ENCODE data around the gene LSAMP. TPM values are rescaled to one million over a fixed set of nuclear protein-coding genes. Genes with fewer than 3 reads are reported as not detected.

Gene LSAMP
- total RNA-seq, 1 donor from 2014 or later = 18.0 TPM

DNA sequence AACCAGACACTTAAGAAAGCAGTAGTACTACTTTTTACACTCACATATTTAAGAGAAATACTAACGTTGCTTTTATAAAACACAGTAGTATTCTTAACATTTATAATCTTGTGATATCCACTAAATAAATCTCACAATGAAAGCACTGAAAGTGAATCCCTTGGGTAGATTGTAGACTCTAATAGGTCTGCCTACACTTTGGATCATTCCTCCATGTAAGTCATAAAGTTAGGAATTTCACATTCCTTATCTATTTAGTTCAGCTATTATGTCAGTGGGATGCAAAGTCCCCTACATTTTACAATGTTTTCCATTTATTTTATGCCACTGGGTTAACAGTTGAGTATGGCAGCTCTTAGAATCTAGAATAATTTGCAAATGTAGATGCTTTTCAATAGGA lies 330.7 kb downstream of the LSAMP start:
- no peaks in the 10 kb centered on the region for H3K9me3 ChIP-seq (ENCODE audit: low read depth)
- no peaks in the 10 kb centered on the region for H3K79me2 ChIP-seq (ENCODE audit: low read depth)
- DNase-seq (ENCODE audit: low spot score) = no peak
- no peak overlapping the region for H3K4me3 Mint-ChIP-seq
- H3K4me3 ChIP-seq = no peak overlapping the region
- H3K36me3 Mint-ChIP-seq = no peaks in the 10 kb centered on the region
- H3K27ac ChIP-seq = no peak overlapping the region
- no peak overlapping the region for H2AFZ ChIP-seq (replicated peaks)
- H3K27me3 Mint-ChIP-seq (ENCODE audit: insufficient read depth, low read depth) = no peaks in the 10 kb centered on the region
- TF ChIP-seq, protein P1, sequence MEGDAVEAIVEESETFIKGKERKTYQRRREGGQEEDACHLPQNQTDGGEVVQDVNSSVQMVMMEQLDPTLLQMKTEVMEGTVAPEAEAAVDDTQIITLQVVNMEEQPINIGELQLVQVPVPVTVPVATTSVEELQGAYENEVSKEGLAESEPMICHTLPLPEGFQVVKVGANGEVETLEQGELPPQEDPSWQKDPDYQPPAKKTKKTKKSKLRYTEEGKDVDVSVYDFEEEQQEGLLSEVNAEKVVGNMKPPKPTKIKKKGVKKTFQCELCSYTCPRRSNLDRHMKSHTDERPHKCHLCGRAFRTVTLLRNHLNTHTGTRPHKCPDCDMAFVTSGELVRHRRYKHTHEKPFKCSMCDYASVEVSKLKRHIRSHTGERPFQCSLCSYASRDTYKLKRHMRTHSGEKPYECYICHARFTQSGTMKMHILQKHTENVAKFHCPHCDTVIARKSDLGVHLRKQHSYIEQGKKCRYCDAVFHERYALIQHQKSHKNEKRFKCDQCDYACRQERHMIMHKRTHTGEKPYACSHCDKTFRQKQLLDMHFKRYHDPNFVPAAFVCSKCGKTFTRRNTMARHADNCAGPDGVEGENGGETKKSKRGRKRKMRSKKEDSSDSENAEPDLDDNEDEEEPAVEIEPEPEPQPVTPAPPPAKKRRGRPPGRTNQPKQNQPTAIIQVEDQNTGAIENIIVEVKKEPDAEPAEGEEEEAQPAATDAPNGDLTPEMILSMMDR (IDR thresholded peaks at IDR 0.05) = no peak
- TF ChIP-seq EZH2phosphoT487 (IDR thresholded peaks at IDR 0.05) (no peak), EZH2 (IDR thresholded peaks at IDR 0.05) (no peak)
- H3K27me3 ChIP-seq = no peaks in the 10 kb centered on the region
- H4K20me1 ChIP-seq (ENCODE audit: low read depth) = no peaks in the 10 kb centered on the region
- H3K27ac Mint-ChIP-seq = no peak overlapping the region
- no peaks in the 10 kb centered on the region for H3K9me3 Mint-ChIP-seq
- H3K9ac ChIP-seq = no peak overlapping the region
- no peak overlapping the region for H3K4me2 ChIP-seq
- no peaks in the 10 kb centered on the region for H3F3A ChIP-seq (ENCODE audit: low read depth)
- no peaks in the 10 kb centered on the region for H3K36me3 ChIP-seq
- no peaks in the 10 kb centered on the region for H3K4me1 Mint-ChIP-seq
- peaks cover 7% of the 10 kb centered on the region for H3K4me1 ChIP-seq

GRCh38 chr3:116112696-116113095 lies 332.6 kb downstream of the LSAMP start:
- no peaks in the 10 kb centered on the region for H3K4me1 Mint-ChIP-seq
- no peaks in the 10 kb centered on the region for H3K27me3 Mint-ChIP-seq (ENCODE audit: insufficient read depth, low read depth)
- H3K4me2 ChIP-seq = no peak overlapping the region

DNA sequence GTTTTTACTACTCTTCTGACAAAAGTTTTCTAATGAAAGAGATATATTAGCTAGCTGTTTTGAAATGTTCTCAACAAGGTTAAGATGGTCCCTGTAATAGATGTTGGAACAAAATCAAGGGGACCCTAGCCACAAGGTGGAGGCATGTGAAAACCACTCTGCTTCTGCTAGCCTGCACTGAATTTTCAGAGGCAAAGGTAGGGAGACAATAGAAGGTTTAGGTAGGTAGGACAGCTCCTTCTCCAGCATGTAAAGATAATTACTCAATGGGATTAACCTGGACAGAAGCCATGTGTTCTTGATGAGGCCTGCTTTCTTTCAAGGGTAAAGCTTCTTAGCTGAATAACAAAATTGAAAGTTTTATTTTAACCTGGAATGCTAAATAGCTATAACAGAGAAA lies 333.5 kb downstream of the LSAMP start:
- H3K9ac ChIP-seq = no peak overlapping the region
- TF ChIP-seq EZH2phosphoT487 (IDR thresholded peaks at IDR 0.05) = no peak
- TF ChIP-seq, protein P1 (IDR thresholded peaks at IDR 0.05) = no peak
- TF ChIP-seq EZH2 (IDR thresholded peaks at IDR 0.05) = no peak
- no peak overlapping the region for H2AFZ ChIP-seq (replicated peaks)
- H3K9me3 Mint-ChIP-seq = no peaks in the 10 kb centered on the region
- H3K4me1 Mint-ChIP-seq = no peaks in the 10 kb centered on the region
- H3K4me1 ChIP-seq = peaks cover 7% of the 10 kb centered on the region
- H3K36me3 Mint-ChIP-seq = no peaks in the 10 kb centered on the region
- no peaks in the 10 kb centered on the region for H3K27me3 ChIP-seq
- H3K36me3 ChIP-seq = no peaks in the 10 kb centered on the region
- H3K27ac ChIP-seq = no peak overlapping the region
- no peak overlapping the region for H3K27ac Mint-ChIP-seq
- no peak overlapping the region for H3K4me3 ChIP-seq
- DNase-seq (ENCODE audit: low spot score) = no peak
- H3F3A ChIP-seq (ENCODE audit: low read depth) = no peaks in the 10 kb centered on the region
- H3K9me3 ChIP-seq (ENCODE audit: low read depth) = no peaks in the 10 kb centered on the region
- no peaks in the 10 kb centered on the region for H4K20me1 ChIP-seq (ENCODE audit: low read depth)
- no peak overlapping the region for H3K4me2 ChIP-seq
- H3K27me3 Mint-ChIP-seq (ENCODE audit: insufficient read depth, low read depth) = no peaks in the 10 kb centered on the region
- no peaks in the 10 kb centered on the region for H3K79me2 ChIP-seq (ENCODE audit: low read depth)
- H3K4me3 Mint-ChIP-seq = no peak overlapping the region

More at GRCh38 chr3:116112696-116113095, 332.6 kb downstream of the LSAMP start:
- TF ChIP-seq, protein P1 (IDR thresholded peaks at IDR 0.05) = no peak
- TF ChIP-seq EZH2phosphoT487 (IDR thresholded peaks at IDR 0.05) = no peak
- H3K9me3 ChIP-seq (ENCODE audit: low read depth) = no peaks in the 10 kb centered on the region
- H3K4me3 ChIP-seq = no peak overlapping the region
- no peaks in the 10 kb centered on the region for H3F3A ChIP-seq (ENCODE audit: low read depth)
- Mint-ChIP-seq H3K4me3 (no peak overlapping the region), H3K36me3 (no peaks in the 10 kb centered on the region), H3K9me3 (no peaks in the 10 kb centered on the region), H3K27ac (no peak overlapping the region)
- no peaks in the 10 kb centered on the region for H3K36me3 ChIP-seq
- H4K20me1 ChIP-seq (ENCODE audit: low read depth) = no peaks in the 10 kb centered on the region
- no peak overlapping the region for H3K27ac ChIP-seq
- no peak for DNase-seq (ENCODE audit: low spot score)
- H3K9ac ChIP-seq = no peak overlapping the region
- no peaks in the 10 kb centered on the region for H3K27me3 ChIP-seq
- H3K79me2 ChIP-seq (ENCODE audit: low read depth) = no peaks in the 10 kb centered on the region
- no peak overlapping the region for H2AFZ ChIP-seq (replicated peaks)
- H3K4me1 ChIP-seq = peaks cover 7% of the 10 kb centered on the region

All from neural progenitor cell (in vitro differentiated cells).